NCI-H2171 (cell line): ENCODE measurements around the gene INPPL1.

Experiments used
- DNase-seq: peaks from one replicate; lab custom pipeline; 2025; lab: John Stamatoyannopoulos, UW

The INPPL1 gene

GRCh38 chr11:72216638-72217037, 7.9 kb upstream of the INPPL1 start, which contains the start of gene FOLR2:
Gene FOLR2, plus strand, starts transcription at chr11:72216794. Its CDS starts 1,791 bp downstream, at chr11:72218585.
- no peak for DNase-seq

GRCh38 chr11:72217841-72218240, 6.7 kb upstream of the INPPL1 start:
- DNase-seq, result no peak

GRCh38 chr11:72218251-72218745, 6.3 kb upstream of the INPPL1 start:
- DNase-seq, result no peak

- no peak for DNase-seq
Observed at GRCh38 chr11:72220696-72221363, 3.7 kb upstream of the INPPL1 start.

- DNase-seq, result no peak
Observed at GRCh38 chr11:72221386-72222075, 3.0 kb upstream of the INPPL1 start.

- no peak for DNase-seq
Observed at GRCh38 chr11:72222106-72222891, 2.3 kb upstream of the INPPL1 start.

GRCh38 chr11:72222907-72223614, 1.5 kb upstream of the INPPL1 start:
- DNase-seq, result peak; percentile 94

- DNase-seq, result no peak
Observed at GRCh38 chr11:72223615-72224563, 678 bp upstream of the INPPL1 start.

- no peak for DNase-seq
Observed at GRCh38 chr11:72225411-72225951, 914 bp downstream of the INPPL1 start.

- no peak for DNase-seq
Observed at GRCh38 chr11:72226701-72227100, 2.1 kb downstream of the INPPL1 start.

GRCh38 chr11:72227316-72228228, 3.0 kb downstream of the INPPL1 start:
- DNase-seq, result peak; percentile 93

- no peak for DNase-seq
Observed at GRCh38 chr11:72228229-72228843, 3.8 kb downstream of the INPPL1 start.

- DNase-seq, result no peak
Observed at GRCh38 chr11:72228844-72229231, 4.3 kb downstream of the INPPL1 start.

GRCh38 chr11:72229336-72229924, 4.9 kb downstream of the INPPL1 start:
- no peak for DNase-seq

- no peak for DNase-seq
Observed at GRCh38 chr11:72229925-72230763, 5.6 kb downstream of the INPPL1 start.

- no peak for DNase-seq
Observed at GRCh38 chr11:72230764-72231365, 6.3 kb downstream of the INPPL1 start.
